Neural cell (in vitro differentiated cells): ENCODE measurements around the gene EIF4A2. TPM values are rescaled to one million over a fixed set of nuclear protein-coding genes. Genes with fewer than 3 reads are reported as not detected.

ENCODE experiments used
- H2AFZ ChIP-seq: fragments of 200-600, 300-800 bp; sonication (generic), shearing (Covaris generic); 2 replicates; pipeline ENCODE4 v1.6.0; 2014; ENCODE audit warnings: low read depth, mild to moderate bottlenecking, antibody characterized with exemption, low read length, moderate library complexity
- H3F3A ChIP-seq: fragments of 200-600 bp; shearing (Covaris generic); 2 replicates; pipeline ENCODE4 v1.6.1; 2016; ENCODE audit warnings: mild to moderate bottlenecking, moderate library complexity, mixed read lengths, antibody characterized with exemption, low read length; ENCODE audit not compliant: insufficient read depth, poor library complexity, severe bottlenecking
- H3K27ac ChIP-seq: fragments of 200-600, 300-800 bp; sonication (generic), shearing (Covaris generic); 2 replicates; pipeline ENCODE4 v1.5.1; 2014; ENCODE audit warnings: mild to moderate bottlenecking, low read length, moderate library complexity
- H3K27me3 ChIP-seq: fragments of 300-800, 200-600 bp; sonication (generic), shearing (Covaris generic); 2 replicates; pipeline ENCODE4 v1.6.0; 2014; ENCODE audit warnings: mild to moderate bottlenecking, low read depth, low read length, moderate library complexity; ENCODE audit not compliant: insufficient read depth
- H3K36me3 ChIP-seq: fragments of 300-800, 200-600 bp; sonication (generic), shearing (Covaris generic); 2 replicates; pipeline ENCODE4 v1.5.1; 2014; ENCODE audit warnings: mild to moderate bottlenecking, antibody characterized with exemption, low read length, moderate library complexity; ENCODE audit not compliant: insufficient read depth
- H3K4me2 ChIP-seq: fragments of 300-800, 200-600 bp; sonication (generic), shearing (Covaris generic); 2 replicates; pipeline ENCODE4 v1.6.0; 2014; ENCODE audit warnings: mild to moderate bottlenecking, low read length
- H3K4me3 ChIP-seq: fragments of 300-800, 200-600 bp; sonication (generic), shearing (Covaris generic); 2 replicates; pipeline ENCODE4 v1.5.1; 2014; ENCODE audit warnings: mild to moderate bottlenecking, low read length, moderate library complexity
- H3K79me2 ChIP-seq: fragments of 200-600 bp; shearing (Covaris generic); replicated peaks from 2 replicates; pipeline ENCODE4 v1.6.0; 2014; ENCODE audit warnings: mild to moderate bottlenecking, low read length, moderate library complexity; ENCODE audit not compliant: insufficient read depth
- H3K9ac ChIP-seq: fragments of 300-800, 200-600 bp; sonication (generic), shearing (Covaris generic); 2 replicates; pipeline ENCODE4 v1.6.1; 2016; ENCODE audit warnings: mild to moderate bottlenecking, low read length, mixed read lengths
- H3K9me2 ChIP-seq: fragments of 200-600 bp; shearing (Covaris generic); 2 replicates; pipeline ENCODE4 v1.6.1; 2016; ENCODE audit warnings: mild to moderate bottlenecking, low read length, mixed read lengths; ENCODE audit not compliant: insufficient read depth
- H3K9me3 ChIP-seq: fragments of 200-600, 300-800 bp; sonication (generic), shearing (Covaris generic); 2 replicates; pipeline ENCODE4 v1.6.1; 2016; ENCODE audit warnings: mild to moderate bottlenecking, mixed run types, low read length, moderate library complexity, mixed read lengths
- H4K20me1 ChIP-seq: fragments of 200-600 bp; shearing (Covaris generic); 2 replicates; pipeline ENCODE4 v1.6.1; 2016; ENCODE audit warnings: mild to moderate bottlenecking, mixed run types; ENCODE audit not compliant: insufficient read depth
- CTCF ChIP-seq: fragments of 450-650 bp; IDR thresholded peaks from 2 replicates; pipeline ENCODE4 v1.5.1; 2014; ENCODE audit warnings: antibody characterized with exemption, mild to moderate bottlenecking, moderate library complexity; ENCODE audit not compliant: poor library complexity, severe bottlenecking
- EP300 ChIP-seq: fragments of 450-650 bp; conservative IDR thresholded peaks from 2 replicates; pipeline ENCODE4 v1.6.1; 2014; ENCODE audit warnings: antibody characterized with exemption, mild to moderate bottlenecking, moderate library complexity; ENCODE audit not compliant: poor library complexity, severe bottlenecking
- EZH2 ChIP-seq: fragments of 200-600, 300-800 bp; shearing (Covaris generic), sonication (generic); IDR thresholded peaks from 2 replicates; pipeline ENCODE4 v1.6.1; 2014; ENCODE audit warnings: antibody characterized with exemption, low read length, borderline replicate concordance, mild to moderate bottlenecking; ENCODE audit not compliant: insufficient read depth, poor library complexity, severe bottlenecking
- MXI1 ChIP-seq: fragments of 450-650 bp; conservative IDR thresholded peaks from 2 replicates; pipeline ENCODE4 v1.6.1; 2014; ENCODE audit warnings: antibody characterized with exemption, mild to moderate bottlenecking; ENCODE audit not compliant: poor library complexity, severe bottlenecking
- POLR2AphosphoS5 ChIP-seq: IDR thresholded peaks from 2 replicates; pipeline ENCODE4 v1.6.1; 2012
- RAD21 ChIP-seq: fragments of 450-650 bp; conservative IDR thresholded peaks from 2 replicates; pipeline ENCODE4 v1.6.1; 2014; ENCODE audit warnings: antibody characterized with exemption, mild to moderate bottlenecking, moderate library complexity
- REST ChIP-seq: IDR thresholded peaks from 2 replicates; pipeline ENCODE4 v1.6.1; 2012; ENCODE audit warnings: borderline replicate concordance
- SMC3 ChIP-seq: fragments of 450-650 bp; conservative IDR thresholded peaks from 2 replicates; pipeline ENCODE4 v1.6.1; 2014; ENCODE audit warnings: antibody characterized with exemption, mild to moderate bottlenecking, moderate library complexity; ENCODE audit not compliant: poor library complexity
- TAF1 ChIP-seq: IDR thresholded peaks from 2 replicates; pipeline ENCODE4 v1.6.1; 2012; ENCODE audit warnings: low read depth
- polyA plus RNA-seq: library from polyadenylated mRNA; depleted of rRNA; stranded (reverse); fragments of >200 nt; gene quantifications from 2 replicates; pipeline ENCODE4 v1.2.3, GENCODE V29; 2014

EIF4A2 gene
- polyA plus RNA-seq, 1 donor from 2014 or later = 3,298 TPM

- Histone ChIP-seq H3K9ac (no peak overlapping the region), H2AFZ (no peak overlapping the region), H3K9me2 (no peaks in the 10 kb centered on the region), H3K27ac (no peak overlapping the region), H3K4me3 (no peak overlapping the region), H3K36me3 (no peaks in the 10 kb centered on the region), H3K4me2 (no peak overlapping the region), H4K20me1 (no peaks in the 10 kb centered on the region), H3K79me2 (no peaks in the 10 kb centered on the region), H3K27me3 (no peaks in the 10 kb centered on the region), H3K9me3 (no peaks in the 10 kb centered on the region), H3F3A (no peaks in the 10 kb centered on the region)
- TF ChIP-seq TAF1 = no peak
- no peak for TF ChIP-seq EP300
- no peak for TF ChIP-seq SMC3
- no peak for TF ChIP-seq REST
- no peak for TF ChIP-seq MXI1
- TF ChIP-seq RAD21 = no peak
- TF ChIP-seq POLR2AphosphoS5 = no peak
- no peak for TF ChIP-seq CTCF
- no peak for TF ChIP-seq EZH2
Measured at GRCh38 chr3:186743666-186744065, 39.7 kb upstream of the EIF4A2 start.

GRCh38 chr3:186746008-186746407 lies 37.4 kb upstream of the EIF4A2 start:
- Histone ChIP-seq H4K20me1 (no peaks in the 10 kb centered on the region), H3K79me2 (no peaks in the 10 kb centered on the region), H3K36me3 (no peaks in the 10 kb centered on the region), H3K27ac (no peak overlapping the region), H3K4me3 (no peak overlapping the region), H3K9me3 (no peaks in the 10 kb centered on the region), H3K9me2 (no peaks in the 10 kb centered on the region), H3F3A (no peaks in the 10 kb centered on the region), H3K27me3 (no peaks in the 10 kb centered on the region), H3K9ac (no peak overlapping the region), H3K4me2 (no peak overlapping the region), H2AFZ (no peak overlapping the region)
- TF ChIP-seq MXI1 = no peak

- no peaks in the 10 kb centered on the region for H4K20me1 ChIP-seq
- no peak overlapping the region for H3K4me2 ChIP-seq
- H3K9ac ChIP-seq = no peak overlapping the region
- no peaks in the 10 kb centered on the region for H3K36me3 ChIP-seq
- H3F3A ChIP-seq = no peaks in the 10 kb centered on the region
- no peaks in the 10 kb centered on the region for H3K79me2 ChIP-seq
- no peaks in the 10 kb centered on the region for H3K27me3 ChIP-seq
- no peaks in the 10 kb centered on the region for H3K9me2 ChIP-seq
- H3K27ac ChIP-seq = no peak overlapping the region
- no peaks in the 10 kb centered on the region for H3K9me3 ChIP-seq
- no peak overlapping the region for H2AFZ ChIP-seq
- H3K4me3 ChIP-seq = no peak overlapping the region
- TF ChIP-seq CTCF (no peak), SMC3 (no peak), EP300 (no peak), EZH2 (no peak), MXI1 (no peak), REST (no peak), TAF1 (no peak), POLR2AphosphoS5 (no peak), RAD21 (no peak)
Measured at GRCh38 chr3:186750316-186750715, 33.1 kb upstream of the EIF4A2 start.
